GM12872 (cell line): ENCODE measurements around the gene OR4X2.

Experiments
- CTCF ChIP-seq: IDR thresholded peaks from 3 replicates; pipeline ENCODE4 v1.5.1; 2011; ENCODE audit warnings: low read depth, mild to moderate bottlenecking, low read length, moderate library complexity; ENCODE audit not compliant: insufficient read depth

Gene OR4X2

GRCh38 chr11:48248902-48249301 lies 4.0 kb downstream of the OR4X2 start:
- no peak for TF ChIP-seq CTCF

GRCh38 chr11:48261600-48261999 lies 16.7 kb downstream of the OR4X2 start:
- TF ChIP-seq CTCF: no peak

GRCh38 chr11:48263423-48263911 lies 18.6 kb downstream of the OR4X2 start, which contains the start of gene OR4X1:
TSS of gene OR4X1 (plus strand) at chr11:48263861. CDS start at chr11:48263861, 0 bp downstream.
- no peak for TF ChIP-seq CTCF

GRCh38 chr11:48270621-48271020 lies 25.7 kb downstream of the OR4X2 start:
- no peak for TF ChIP-seq CTCF

GRCh38 chr11:48272606-48273005 lies 27.7 kb downstream of the OR4X2 start:
- TF ChIP-seq CTCF: no peak
